ENCODE measurements around the gene AQP6.

- TF ChIP-seq POLR2A (IDR thresholded peaks at IDR 0.05) (no peak), CTCF (IDR thresholded peaks at IDR 0.05) (no peak)
Measured at GRCh38 chr12:50014342-50014741, 41.6 kb downstream of the AQP6 start.

All from right lobe of liver (tissue), 4 donors.